ENCODE results near the gene MBD5.

GRCh38 chr2:148554459-148555247 is 533.8 kb downstream of the MBD5 start:
- TF ChIP-seq POLR2A (IDR thresholded peaks at IDR 0.05), result no peak
- no peak for TF ChIP-seq CTCF (IDR thresholded peaks at IDR 0.05)

All from Peyer's patch (tissue), 4 donors.